Testis (tissue), 3 donors: Measurements from ENCODE around the gene ARHGAP19. TPM values are rescaled to one million over a fixed set of nuclear protein-coding genes. Genes with fewer than 3 reads are reported as not detected.

ENCODE experiments used
- DNase-seq: peaks from one replicate; pipeline ENCODE4 v3.0.0-alpha.2; 2019
- H3K27ac ChIP-seq, 2 donors: fragments of 200-600 bp; sonication (generic); one replicate each; pipeline ENCODE4 v1.5.1; 2019
- H3K27me3 ChIP-seq: fragments of 200-600 bp; sonication (generic); one replicate; pipeline ENCODE4 v1.5.1; 2019
- H3K36me3 ChIP-seq: fragments of 200-600 bp; sonication (generic); one replicate; pipeline ENCODE4 v1.5.1; 2017; ENCODE audit warnings: low read depth; ENCODE audit errors: missing control alignments
- H3K4me1 ChIP-seq: fragments of 200-600 bp; sonication (generic); one replicate; pipeline ENCODE4 v1.5.1; 2019
- H3K4me3 ChIP-seq, 2 donors: fragments of 200-600 bp; sonication (generic); one replicate each; pipeline ENCODE4 v1.5.1; 2017 to 2019
- H3K9me3 ChIP-seq: fragments of 200-600 bp; sonication (generic); one replicate; pipeline ENCODE4 v1.5.1; 2017
- CTCF ChIP-seq, 3 experiments: fragments of 450-650 bp in 2 of 3; fragments of 200-600 bp in 1 of 3; sonication (generic) in 1 of 3; IDR thresholded peaks; one replicate each; pipeline ENCODE4 v1.5.1; 2016 to 2019; ENCODE audit warnings: antibody characterized with exemption in 3 of 3, mild to moderate bottlenecking in 2 of 3, moderate library complexity in 1 of 3
- POLR2A ChIP-seq: fragments of 450-650 bp; IDR thresholded peaks from one replicate; pipeline ENCODE4 v1.6.1; 2017; ENCODE audit warnings: antibody characterized with exemption, mild to moderate bottlenecking, moderate library complexity
- WGBS, 2 donors: methylation state at CpG; one replicate each; pipeline ENCODE4 v1.1.5; 2018; 5-methylcytosine and 5-hydroxymethylcytosine counted together
- intact Hi-C: fragments of 100-400 bp; cut with DNase I; formaldehyde crosslinking; loops from one replicate; pipeline ENCODE4 v1.15.1; 2023; ENCODE audit warnings: low total_unique reads
- polyA plus RNA-seq: library from polyadenylated mRNA; stranded (reverse); fragments of 350-450 nt; fragmentation: Illumina TruSeq; extraction: RNeasy Lipid Tissue Mini Kit (QIAGEN cat#74804); gene quantifications from one replicate; pipeline ENCODE4 v1.2.3, GENCODE V29; 2014; ENCODE audit warnings: low read depth, low replicate concordance; ENCODE audit not compliant: insufficient read depth
- total RNA-seq, 2 donors: library from RNA; depleted of rRNA; stranded (reverse); fragments of >200 nt; gene quantifications; one replicate each; pipeline ENCODE4 v1.2.3, GENCODE V29; 2016

Gene ARHGAP19
- total and polyA plus RNA-seq, 3 donors from 2014 or later, result 40.5 to 54.6 (median 50.0) TPM

- Histone ChIP-seq H3K9me3 (no peaks in the 10 kb centered on the region), H3K4me1 (no peaks in the 10 kb centered on the region), H3K27me3 (no peaks in the 10 kb centered on the region), H3K27ac (no peak overlapping the region), H3K36me3 (no peaks in the 10 kb centered on the region), H3K4me3 (no peak overlapping the region)
- DNase-seq, result no peak
- no peak for TF ChIP-seq POLR2A
- TF ChIP-seq CTCF (IDR thresholded peaks at IDR 0.05), result no peak
- 86 to 90% methylated on average over 5 of the region's 5 CpGs for WGBS, 2 donors
- intact Hi-C loops, result no loop called here
Observed at GRCh38 chr10:97263971-97264370, 28.5 kb downstream of the ARHGAP19 start.

- Histone ChIP-seq H3K9me3 (no peaks in the 10 kb centered on the region), H3K27me3 (no peaks in the 10 kb centered on the region), H3K4me3 (no peak overlapping the region), H3K36me3 (no peaks in the 10 kb centered on the region), H3K4me1 (no peaks in the 10 kb centered on the region), H3K27ac (no peak overlapping the region)
- TF ChIP-seq CTCF (IDR thresholded peaks at IDR 0.05) (no peak), POLR2A (no peak)
- intact Hi-C loops, result no loop called here
- 69 to 89% methylated on average over 1 of the region's 1 CpG for WGBS, 2 donors
- no peak for DNase-seq
Observed at GRCh38 chr10:97261656-97262055, 30.8 kb downstream of the ARHGAP19 start.

GRCh38 chr10:97261183-97261582 is 31.3 kb downstream of the ARHGAP19 start:
- no peak for TF ChIP-seq CTCF (IDR thresholded peaks at IDR 0.05)
- TF ChIP-seq POLR2A, result no peak
- Histone ChIP-seq H3K27ac (no peak overlapping the region), H3K27me3 (no peaks in the 10 kb centered on the region), H3K4me3 (no peak overlapping the region), H3K4me1 (peaks cover 3% of the 10 kb centered on the region), H3K36me3 (no peaks in the 10 kb centered on the region), H3K9me3 (no peaks in the 10 kb centered on the region)
- 65 to 72% methylated on average over 2 of the region's 2 CpGs for WGBS, 2 donors
- intact Hi-C loops, result no loop called here
- no peak for DNase-seq

GRCh38 chr10:97259119-97259518 is 33.3 kb downstream of the ARHGAP19 start:
- no peak for DNase-seq
- TF ChIP-seq POLR2A (no peak), CTCF (IDR thresholded peaks at IDR 0.05) (no peak)
- H3K4me1 ChIP-seq, result peaks cover 9% of the 10 kb centered on the region

GRCh38 chr10:97256356-97256755 is 36.1 kb downstream of the ARHGAP19 start:
- intact Hi-C loops, result no loop called here
- DNase-seq, result no peak
- 18 to 62% methylated on average over 1 of the region's 1 CpG for WGBS, 2 donors
- no peaks in the 10 kb centered on the region for H3K9me3 ChIP-seq
- no peak overlapping the region for H3K4me3 ChIP-seq
- H3K4me1 ChIP-seq, result peaks cover 9% of the 10 kb centered on the region
- TF ChIP-seq POLR2A (no peak), CTCF (IDR thresholded peaks at IDR 0.05) (no peak)
- H3K36me3 ChIP-seq, result no peaks in the 10 kb centered on the region
- no peaks in the 10 kb centered on the region for H3K27me3 ChIP-seq
- H3K27ac ChIP-seq, result peak overlapping the region in 1 of 2 donors; percentile 58

More at GRCh38 chr10:97259119-97259518, 33.3 kb downstream of the ARHGAP19 start:
- intact Hi-C loops, result no loop called here
- no peak overlapping the region for H3K4me3 ChIP-seq
- 96 to 100% methylated on average over 1 of the region's 1 CpG for WGBS, 2 donors
- no peaks in the 10 kb centered on the region for H3K9me3 ChIP-seq
- H3K27me3 ChIP-seq, result no peaks in the 10 kb centered on the region
- no peaks in the 10 kb centered on the region for H3K36me3 ChIP-seq
- H3K27ac ChIP-seq, result no peak overlapping the region
